GM06990 (cell line): ENCODE results near the gene NFIL3.

Experiments
- DNase-seq: peaks from one replicate; pipeline ENCODE4 v3.0.0-alpha.2; 2011; ENCODE audit not compliant: insufficient read length; ENCODE audit errors: extremely low read depth
- H3K27me3 ChIP-seq: replicated peaks from 2 replicates; pipeline ENCODE4 v1.6.0; 2011; ENCODE audit warnings: low read length; ENCODE audit not compliant: control insufficient read depth, insufficient read depth
- H3K36me3 ChIP-seq: 2 replicates; pipeline ENCODE4 v1.5.1; 2011; ENCODE audit warnings: low read length; ENCODE audit not compliant: control insufficient read depth, insufficient read depth
- H3K4me3 ChIP-seq: replicated peaks from 2 replicates; pipeline ENCODE4 v1.5.1; 2011; ENCODE audit warnings: low read depth, mild to moderate bottlenecking, control low read depth, low read length
- CTCF ChIP-seq: IDR thresholded peaks from 2 replicates; pipeline ENCODE4 v1.5.1; 2011; ENCODE audit warnings: low read length, control low read depth, mild to moderate bottlenecking, inconsistent platforms; ENCODE audit not compliant: insufficient read depth, poor library complexity, severe bottlenecking

NFIL3 gene

GRCh38 chr9:91433180-91433579 lies 9.5 kb upstream of the NFIL3 start:
- Histone ChIP-seq H3K27me3 (no peaks in the 10 kb centered on the region; the same call in none of the 2 replicates), H3K36me3 (no peaks in the 10 kb centered on the region), H3K4me3 (no peak overlapping the region)
- no peak for DNase-seq
- peak; percentile 53 for TF ChIP-seq CTCF

GRCh38 chr9:91431485-91431884 lies 7.9 kb upstream of the NFIL3 start:
- Histone ChIP-seq H3K4me3 (no peak overlapping the region), H3K36me3 (no peaks in the 10 kb centered on the region), H3K27me3 (no peaks in the 10 kb centered on the region; the same call in none of the 2 replicates)
- no peak for TF ChIP-seq CTCF
- DNase-seq, result no peak

GRCh38 chr9:91429501-91429900 lies 5.9 kb upstream of the NFIL3 start:
- DNase-seq, result no peak
- Histone ChIP-seq H3K27me3 (peaks cover 2% of the 10 kb centered on the region), H3K36me3 (no peaks in the 10 kb centered on the region), H3K4me3 (no peak overlapping the region)
- no peak for TF ChIP-seq CTCF

GRCh38 chr9:91428927-91429351 lies 5.3 kb upstream of the NFIL3 start:
- Histone ChIP-seq H3K27me3 (peaks cover 2% of the 10 kb centered on the region), H3K36me3 (no peaks in the 10 kb centered on the region), H3K4me3 (no peak overlapping the region)
- no peak for TF ChIP-seq CTCF
- DNase-seq, result no peak

- no peak for DNase-seq
- H3K36me3 ChIP-seq, result no peaks in the 10 kb centered on the region
- no peak for TF ChIP-seq CTCF
- H3K27me3 ChIP-seq, result peaks cover 2% of the 10 kb centered on the region
- H3K4me3 ChIP-seq, result no peak overlapping the region
Observed at GRCh38 chr9:91428436-91428835, 4.8 kb upstream of the NFIL3 start.

- no peak for TF ChIP-seq CTCF
- Histone ChIP-seq H3K27me3 (peaks cover 2% of the 10 kb centered on the region), H3K4me3 (no peak overlapping the region), H3K36me3 (no peaks in the 10 kb centered on the region)
- no peak for DNase-seq
Observed at GRCh38 chr9:91427873-91428272, 4.2 kb upstream of the NFIL3 start.
